ENCODE results near the gene KIAA1143. TPM values are rescaled to one million over a fixed set of nuclear protein-coding genes. Genes with fewer than 3 reads are reported as not detected.

The KIAA1143 gene
- total and polyA plus RNA-seq, 2 experiments from 2014 or later, result 49.2 to 63.9 TPM

- Mint-ChIP-seq H3K9me3 (peaks cover 89% of the 10 kb centered on the region), H3K4me1 (no peaks in the 10 kb centered on the region; the same call in 2 of the 3 replicates), H3K27me3 (ENCODE audit: insufficient read depth, low read depth, poor library complexity) (no peaks in the 10 kb centered on the region), H3K36me3 (ENCODE audit: low read depth) (peaks cover 62% of the 10 kb centered on the region), H3K27ac (peak within 1 kb of the TSS; percentile 88), H3K4me3 (peak within 1 kb of the TSS; percentile 97)
- ATAC-seq (peak; percentile 100), DNase-seq (ENCODE audit: low spot score) (peak; percentile 95)
- H3F3A ChIP-seq (replicated peaks; ENCODE audit: low read depth), result no peaks in the 10 kb centered on the region
- H3K4me3 ChIP-seq, result peak within 1 kb of the TSS; percentile 81
- no peaks in the 10 kb centered on the region for H3K27me3 ChIP-seq (ENCODE audit: insufficient read depth)
- peak within 1 kb of the TSS; percentile 98 for H2AFZ ChIP-seq
- peaks cover 10% of the 10 kb centered on the region for H3K36me3 ChIP-seq (ENCODE audit: insufficient read depth)
- TF ChIP-seq CREB1 (CRISPR knock-in tag; IDR thresholded peaks at IDR 0.05; ENCODE audit: low read depth), result peak; percentile 96
- no peak for TF ChIP-seq ZNF114 (CRISPR knock-in tag; IDR thresholded peaks at IDR 0.05)
- peak; percentile 66; the same call in 1 of the 2 replicates for TF ChIP-seq POLR2AphosphoS5 (IDR thresholded peaks at IDR 0.05; ENCODE audit: low read depth)
- TF ChIP-seq JUNB (IDR thresholded peaks at IDR 0.05; ENCODE audit: unreplicated experiment), result no peak
- TF ChIP-seq ETS1 (IDR thresholded peaks at IDR 0.05), result peak; percentile 84
- peak in 1 of 2 experiments; percentile 27; a peak in 3 of 4 replicates for TF ChIP-seq CTCF (conservative IDR thresholded peaks at IDR 0.05; ENCODE audit: low read depth in 2 of 2)
- H3K27ac ChIP-seq (ENCODE audit: low read depth), result peak within 1 kb of the TSS; percentile 83; the same call in 1 of the 2 replicates
- H3K9me2 ChIP-seq (ENCODE audit: insufficient read depth), result peaks cover 21% of the 10 kb centered on the region
- H3K4me2 ChIP-seq, result peak within 1 kb of the TSS; percentile 82
- H4K20me1 ChIP-seq (replicated peaks; ENCODE audit: insufficient read depth), result no peaks in the 10 kb centered on the region
- H3K4me1 ChIP-seq (ENCODE audit: insufficient read depth), result no peaks in the 10 kb centered on the region
- H3K79me2 ChIP-seq (replicated peaks; ENCODE audit: insufficient read depth), result peaks cover 8% of the 10 kb centered on the region; the same call in 1 of the 2 replicates
Measured at GRCh38 chr3:44712455-44713075, 48.9 kb downstream of the KIAA1143 start, which contains the start of gene ZNF502. ZNF502 (plus strand) TSS chr3:44712660; CDS start chr3:44720262, 7,602 bp downstream.

Other genes with a start within 250 kb of the KIAA1143 start
- 14.0 and 17.8 TPM in 2 replicates for gene ZKSCAN7, start 206.4 kb downstream of the KIAA1143 start, total RNA-seq (2014; rRNA removed; shearing (Covaris generic))
- gene ZKSCAN7, start 206.4 kb downstream of the KIAA1143 start, polyA plus RNA-seq (2016; fragmentation: Nextera tagmentation; extraction: Ambion mirVana), result 4.4 and 4.7 TPM in 2 replicates
- 6.1 and 10.1 TPM in 2 replicates for gene ZNF660, start 176.7 kb downstream of the KIAA1143 start, total RNA-seq (2014; rRNA removed; shearing (Covaris generic))
- gene ZNF660, start 176.7 kb downstream of the KIAA1143 start, polyA plus RNA-seq (2016; fragmentation: Nextera tagmentation; extraction: Ambion mirVana), result 5.4 and 5.9 TPM in 2 replicates
- 15.1 and 18.9 TPM in 2 replicates for gene ZNF197, start 136.6 kb downstream of the KIAA1143 start, total RNA-seq (2014; rRNA removed; shearing (Covaris generic))
- 5.6 and 5.9 TPM in 2 replicates for gene ZNF197, start 136.6 kb downstream of the KIAA1143 start, polyA plus RNA-seq (2016; fragmentation: Nextera tagmentation; extraction: Ambion mirVana)
- 20.9 and 26.2 TPM in 2 replicates for gene ZNF35, start 112.9 kb downstream of the KIAA1143 start, total RNA-seq (2014; rRNA removed; shearing (Covaris generic))
- gene ZNF35, start 112.9 kb downstream of the KIAA1143 start, polyA plus RNA-seq (2016; fragmentation: Nextera tagmentation; extraction: Ambion mirVana), result 18.5 and 19.2 TPM in 2 replicates
- gene ZNF502, start 49.0 kb downstream of the KIAA1143 start, total RNA-seq (2014; rRNA removed; shearing (Covaris generic)), result 3.2 and 4.7 TPM in 2 replicates
- 1.7 and 2.9 TPM in 2 replicates for gene ZNF502, start 49.0 kb downstream of the KIAA1143 start, polyA plus RNA-seq (2016; fragmentation: Nextera tagmentation; extraction: Ambion mirVana)
- 6.6 and 8.0 TPM in 2 replicates for gene ZNF501, start 32.0 kb downstream of the KIAA1143 start, total RNA-seq (2014; rRNA removed; shearing (Covaris generic))
- 3.3 and 4.2 TPM in 2 replicates for gene ZNF501, start 32.0 kb downstream of the KIAA1143 start, polyA plus RNA-seq (2016; fragmentation: Nextera tagmentation; extraction: Ambion mirVana)
- gene KIF15, start 175 bp upstream of the KIAA1143 start, total RNA-seq (2014; rRNA removed; shearing (Covaris generic)), result 21.2 and 26.2 TPM in 2 replicates
- gene KIF15, start 175 bp upstream of the KIAA1143 start, polyA plus RNA-seq (2016; fragmentation: Nextera tagmentation; extraction: Ambion mirVana), result 21.8 and 25.8 TPM in 2 replicates
- 7.4 and 9.0 TPM in 2 replicates for gene TMEM42, start 100.3 kb upstream of the KIAA1143 start, total RNA-seq (2014; rRNA removed; shearing (Covaris generic))
- gene TMEM42, start 100.3 kb upstream of the KIAA1143 start, polyA plus RNA-seq (2016; fragmentation: Nextera tagmentation; extraction: Ambion mirVana), result 13.3 and 14.3 TPM in 2 replicates
- gene TGM4, start 113.0 kb upstream of the KIAA1143 start, total RNA-seq (2014; rRNA removed; shearing (Covaris generic)), result not detected in 2 replicates
- not detected in 2 replicates for gene TGM4, start 113.0 kb upstream of the KIAA1143 start, polyA plus RNA-seq (2016; fragmentation: Nextera tagmentation; extraction: Ambion mirVana)
- gene ZDHHC3, start 214.6 kb upstream of the KIAA1143 start, total RNA-seq (2014; rRNA removed; shearing (Covaris generic)), result 71.7 and 84.2 TPM in 2 replicates
- gene ZDHHC3, start 214.6 kb upstream of the KIAA1143 start, polyA plus RNA-seq (2016; fragmentation: Nextera tagmentation; extraction: Ambion mirVana), result 27.5 and 28.9 TPM in 2 replicates
- gene EXOSC7, start 214.6 kb upstream of the KIAA1143 start, total RNA-seq (2014; rRNA removed; shearing (Covaris generic)), result 84.8 and 99.4 TPM in 2 replicates
- 114 and 120 TPM in 2 replicates for gene EXOSC7, start 214.6 kb upstream of the KIAA1143 start, polyA plus RNA-seq (2016; fragmentation: Nextera tagmentation; extraction: Ambion mirVana)